ENCODE results near the gene EXOSC3.

- TF ChIP-seq, protein P1, sequence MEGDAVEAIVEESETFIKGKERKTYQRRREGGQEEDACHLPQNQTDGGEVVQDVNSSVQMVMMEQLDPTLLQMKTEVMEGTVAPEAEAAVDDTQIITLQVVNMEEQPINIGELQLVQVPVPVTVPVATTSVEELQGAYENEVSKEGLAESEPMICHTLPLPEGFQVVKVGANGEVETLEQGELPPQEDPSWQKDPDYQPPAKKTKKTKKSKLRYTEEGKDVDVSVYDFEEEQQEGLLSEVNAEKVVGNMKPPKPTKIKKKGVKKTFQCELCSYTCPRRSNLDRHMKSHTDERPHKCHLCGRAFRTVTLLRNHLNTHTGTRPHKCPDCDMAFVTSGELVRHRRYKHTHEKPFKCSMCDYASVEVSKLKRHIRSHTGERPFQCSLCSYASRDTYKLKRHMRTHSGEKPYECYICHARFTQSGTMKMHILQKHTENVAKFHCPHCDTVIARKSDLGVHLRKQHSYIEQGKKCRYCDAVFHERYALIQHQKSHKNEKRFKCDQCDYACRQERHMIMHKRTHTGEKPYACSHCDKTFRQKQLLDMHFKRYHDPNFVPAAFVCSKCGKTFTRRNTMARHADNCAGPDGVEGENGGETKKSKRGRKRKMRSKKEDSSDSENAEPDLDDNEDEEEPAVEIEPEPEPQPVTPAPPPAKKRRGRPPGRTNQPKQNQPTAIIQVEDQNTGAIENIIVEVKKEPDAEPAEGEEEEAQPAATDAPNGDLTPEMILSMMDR (IDR thresholded peaks at IDR 0.05) = no peak
- no peak for TF ChIP-seq POLR2A (IDR thresholded peaks at IDR 0.05)
Measured at GRCh38 chr9:37778534-37778933, 6.3 kb downstream of the EXOSC3 start.

All from Peyer's patch (tissue), 4 donors.